ENCODE measurements around the gene TCERG1L.

TCERG1L gene

GRCh38 chr10:131247873-131248272 is 63.6 kb downstream of the TCERG1L start:
- intact Hi-C loops (cut with DNase I; ENCODE audit: low total_unique reads): no loop called here
- DNase-seq: no peak

DNA sequence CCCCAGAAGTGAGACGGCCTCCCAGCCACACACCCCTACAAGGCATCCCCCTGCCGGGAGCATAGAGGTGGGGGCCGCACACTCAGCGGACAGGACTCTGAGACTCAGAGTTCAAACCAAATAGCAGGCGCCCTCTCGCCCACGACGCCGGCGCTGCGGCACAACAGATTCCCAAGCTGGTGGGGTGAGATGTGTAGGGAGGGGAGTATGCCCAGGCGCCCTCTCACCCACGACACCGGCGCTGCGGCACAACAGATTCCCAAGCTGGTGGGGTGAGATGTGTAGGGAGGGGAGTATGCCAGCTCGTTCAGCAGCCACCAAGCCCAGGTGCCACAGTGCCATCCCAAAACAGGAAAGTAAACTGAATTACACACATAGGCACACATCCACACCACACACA is 64.7 kb downstream of the TCERG1L start:
- no peaks in the 10 kb centered on the region for H3K4me1 ChIP-seq
- no peak overlapping the region for H3K27ac ChIP-seq
- DNase-seq: no peak
- no peak for TF ChIP-seq CTCF (IDR thresholded peaks at IDR 0.05)
- H3K4me3 ChIP-seq: no peak overlapping the region
- peaks cover 0 to 24% of the 10 kb centered on the region in 2 donors for H3K27me3 ChIP-seq
- no peaks in the 10 kb centered on the region for H3K9me3 ChIP-seq
- intact Hi-C loops (cut with DNase I; ENCODE audit: low total_unique reads): no loop called here
- H3K36me3 ChIP-seq: no peaks in the 10 kb centered on the region

More at GRCh38 chr10:131247873-131248272, 63.6 kb downstream of the TCERG1L start:
- H3K36me3 ChIP-seq: no peaks in the 10 kb centered on the region
- peaks cover 0 to 24% of the 10 kb centered on the region in 2 donors for H3K27me3 ChIP-seq
- no peak overlapping the region for H3K27ac ChIP-seq
- no peaks in the 10 kb centered on the region for H3K4me1 ChIP-seq
- H3K4me3 ChIP-seq: no peak overlapping the region
- TF ChIP-seq CTCF (IDR thresholded peaks at IDR 0.05): no peak
- H3K9me3 ChIP-seq: no peaks in the 10 kb centered on the region

DNA sequence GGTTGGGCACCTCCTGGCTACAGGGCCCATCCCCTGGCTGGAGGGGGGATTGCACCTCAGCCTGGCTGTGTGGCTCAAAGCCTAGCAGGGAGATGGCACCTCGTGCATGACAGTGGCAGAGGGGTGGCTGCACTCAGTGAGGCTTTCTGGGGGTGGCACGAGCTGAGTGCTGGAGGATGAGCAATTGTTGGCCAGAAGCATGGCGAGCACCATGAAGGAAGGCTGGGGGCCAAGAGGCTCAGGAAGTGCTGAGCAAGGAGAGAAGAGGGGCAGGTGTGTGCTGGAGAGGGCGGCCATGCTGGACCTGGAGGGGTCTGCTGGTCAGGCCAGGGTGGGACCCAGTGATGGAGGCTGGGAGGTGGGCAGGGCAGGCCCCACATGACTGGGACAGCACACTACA is 65.4 kb downstream of the TCERG1L start:
- DNase-seq: no peak
- Histone ChIP-seq H3K36me3 (no peaks in the 10 kb centered on the region), H3K27ac (no peak overlapping the region), H3K4me1 (no peaks in the 10 kb centered on the region), H3K9me3 (no peaks in the 10 kb centered on the region), H3K4me3 (no peak overlapping the region), H3K27me3 (peaks cover 0 to 21% of the 10 kb centered on the region in 2 donors)
- intact Hi-C loops (cut with DNase I; ENCODE audit: low total_unique reads): no loop called here
- no peak for TF ChIP-seq CTCF (IDR thresholded peaks at IDR 0.05)

DNA sequence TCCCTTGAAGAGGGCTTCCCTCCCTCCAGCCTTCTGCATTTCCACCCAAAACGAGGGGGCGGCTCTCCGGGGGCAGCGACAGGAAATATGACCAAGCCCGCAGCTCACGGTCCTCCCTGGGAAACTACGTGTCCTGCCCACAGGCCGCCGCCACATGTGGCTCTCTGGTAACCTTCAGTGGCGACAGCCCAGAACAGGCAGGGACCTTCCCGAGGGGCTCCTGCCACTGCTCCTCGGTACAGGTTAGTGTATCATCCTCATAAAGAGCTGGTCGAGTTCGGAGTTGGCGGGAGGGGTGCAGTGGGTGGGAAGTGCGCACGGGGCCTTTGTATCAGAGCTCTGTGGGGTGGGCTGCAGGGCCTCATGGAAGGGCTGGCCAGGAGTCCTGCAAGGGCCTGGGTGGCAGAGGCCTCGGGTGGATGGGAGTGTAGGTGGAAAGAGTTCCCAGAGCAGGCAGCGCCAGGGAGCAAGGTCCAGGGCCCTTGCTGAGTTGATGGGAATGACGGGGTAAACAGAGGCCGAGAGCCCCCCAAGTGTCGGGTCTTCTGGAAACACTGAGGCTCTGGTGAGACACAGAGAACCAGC is 66.0 kb downstream of the TCERG1L start:
- H3K27me3 ChIP-seq: peaks cover 0 to 17% of the 10 kb centered on the region in 2 donors
- H3K9me3 ChIP-seq: no peaks in the 10 kb centered on the region
- intact Hi-C loops (cut with DNase I; ENCODE audit: low total_unique reads): no loop called here
- H3K4me1 ChIP-seq: no peaks in the 10 kb centered on the region
- TF ChIP-seq CTCF (IDR thresholded peaks at IDR 0.05): no peak
- H3K27ac ChIP-seq: no peak overlapping the region
- no peaks in the 10 kb centered on the region for H3K36me3 ChIP-seq
- no peak overlapping the region for H3K4me3 ChIP-seq
- DNase-seq: no peak

DNA sequence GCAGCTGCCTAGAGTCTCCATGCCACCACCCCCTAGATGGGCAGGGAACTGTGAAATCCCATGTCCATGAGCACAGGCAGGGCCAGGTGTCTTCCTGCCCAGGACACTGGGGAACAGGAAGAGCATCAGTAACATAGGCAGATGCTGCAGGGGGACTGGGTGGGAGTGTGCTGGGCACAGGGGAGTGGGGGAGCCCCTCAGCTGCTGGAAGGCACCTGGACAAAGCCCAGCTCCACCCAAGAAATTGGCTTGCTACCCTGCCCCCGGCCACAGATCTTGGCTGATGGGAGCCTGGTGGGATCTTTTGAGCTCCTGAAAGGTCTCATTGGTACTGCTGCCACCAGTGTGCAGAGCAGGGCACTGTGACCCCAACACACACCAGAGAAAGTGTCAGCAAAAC is 66.7 kb downstream of the TCERG1L start:
- no peak for DNase-seq
- Histone ChIP-seq H3K4me3 (no peak overlapping the region), H3K36me3 (no peaks in the 10 kb centered on the region), H3K9me3 (no peaks in the 10 kb centered on the region), H3K27me3 (peaks cover 0 to 19% of the 10 kb centered on the region in 2 donors), H3K27ac (no peak overlapping the region), H3K4me1 (no peaks in the 10 kb centered on the region)
- intact Hi-C loops (cut with DNase I; ENCODE audit: low total_unique reads): no loop called here
- no peak for TF ChIP-seq CTCF (IDR thresholded peaks at IDR 0.05)

- Histone ChIP-seq H3K9me3 (no peaks in the 10 kb centered on the region), H3K4me1 (no peaks in the 10 kb centered on the region), H3K27me3 (peaks cover 0 to 19% of the 10 kb centered on the region in 2 donors), H3K36me3 (no peaks in the 10 kb centered on the region), H3K27ac (no peak overlapping the region), H3K4me3 (no peak overlapping the region)
- no peak for DNase-seq
- intact Hi-C loops (cut with DNase I; ENCODE audit: low total_unique reads): no loop called here
- no peak for TF ChIP-seq CTCF (IDR thresholded peaks at IDR 0.05)
Measured at GRCh38 chr10:131243076-131243475, 68.4 kb downstream of the TCERG1L start.
